Esophagus squamous epithelium (tissue), 4 donors: ENCODE measurements around the gene ECHS1.

Experiments used
- POLR2A ChIP-seq, 4 donors: fragments of 450-650 bp; IDR thresholded peaks; one replicate each; pipeline ENCODE4 v1.6.1; 2017; ENCODE audit warnings: antibody characterized with exemption in 4 of 4, mild to moderate bottlenecking in 4 of 4, moderate library complexity in 3 of 4
- TF ChIP-seq, protein P1 (sequence below), 6 experiments: fragments of 450-650 bp in 4 of 6; fragments of 200-600 bp in 2 of 6; sonication (generic) in 2 of 6; IDR thresholded peaks; one replicate each; pipeline ENCODE4 v1.5.1; 2016 to 2019; ENCODE audit warnings: antibody characterized with exemption in 6 of 6, mild to moderate bottlenecking in 4 of 6, moderate library complexity in 4 of 6

DNA sequence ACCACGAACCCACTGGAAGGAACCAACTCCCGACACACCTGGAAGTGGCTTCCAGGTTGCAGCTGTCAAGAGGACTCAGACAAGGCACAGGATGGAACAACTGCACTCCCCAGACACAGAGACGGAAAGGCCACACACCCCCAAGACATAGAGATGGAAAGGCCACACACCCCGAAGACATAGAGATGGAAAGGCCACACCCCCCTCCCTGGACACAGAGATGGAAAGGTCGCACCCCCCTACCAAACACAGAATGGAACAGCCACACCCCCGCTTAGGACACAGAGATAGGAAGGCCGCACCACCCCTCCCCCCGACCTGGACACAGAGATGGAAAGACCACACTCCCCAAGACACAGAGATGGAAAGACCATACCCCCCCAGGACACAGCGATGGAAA is 56.9 kb downstream of the ECHS1 start:
- TF ChIP-seq, protein P1, sequence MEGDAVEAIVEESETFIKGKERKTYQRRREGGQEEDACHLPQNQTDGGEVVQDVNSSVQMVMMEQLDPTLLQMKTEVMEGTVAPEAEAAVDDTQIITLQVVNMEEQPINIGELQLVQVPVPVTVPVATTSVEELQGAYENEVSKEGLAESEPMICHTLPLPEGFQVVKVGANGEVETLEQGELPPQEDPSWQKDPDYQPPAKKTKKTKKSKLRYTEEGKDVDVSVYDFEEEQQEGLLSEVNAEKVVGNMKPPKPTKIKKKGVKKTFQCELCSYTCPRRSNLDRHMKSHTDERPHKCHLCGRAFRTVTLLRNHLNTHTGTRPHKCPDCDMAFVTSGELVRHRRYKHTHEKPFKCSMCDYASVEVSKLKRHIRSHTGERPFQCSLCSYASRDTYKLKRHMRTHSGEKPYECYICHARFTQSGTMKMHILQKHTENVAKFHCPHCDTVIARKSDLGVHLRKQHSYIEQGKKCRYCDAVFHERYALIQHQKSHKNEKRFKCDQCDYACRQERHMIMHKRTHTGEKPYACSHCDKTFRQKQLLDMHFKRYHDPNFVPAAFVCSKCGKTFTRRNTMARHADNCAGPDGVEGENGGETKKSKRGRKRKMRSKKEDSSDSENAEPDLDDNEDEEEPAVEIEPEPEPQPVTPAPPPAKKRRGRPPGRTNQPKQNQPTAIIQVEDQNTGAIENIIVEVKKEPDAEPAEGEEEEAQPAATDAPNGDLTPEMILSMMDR (IDR thresholded peaks at IDR 0.05) = no peak
- TF ChIP-seq POLR2A (IDR thresholded peaks at IDR 0.05) = no peak
